CD4-positive, alpha-beta T cell treated with Interleukin-1 beta for 1 hour (primary cell): ENCODE data around the gene LRRC36.

Experiments
- DNase-seq, 2 donors: peaks; one replicate each; pipeline ENCODE4 v3.0.0-alpha.2; 2020 to 2022

Gene LRRC36

GRCh38 chr16:67294171-67294757, 32.4 kb upstream of the LRRC36 start:
- no peak for DNase-seq

- no peak for DNase-seq
Measured at GRCh38 chr16:67294938-67295361, 31.7 kb upstream of the LRRC36 start.

DNA sequence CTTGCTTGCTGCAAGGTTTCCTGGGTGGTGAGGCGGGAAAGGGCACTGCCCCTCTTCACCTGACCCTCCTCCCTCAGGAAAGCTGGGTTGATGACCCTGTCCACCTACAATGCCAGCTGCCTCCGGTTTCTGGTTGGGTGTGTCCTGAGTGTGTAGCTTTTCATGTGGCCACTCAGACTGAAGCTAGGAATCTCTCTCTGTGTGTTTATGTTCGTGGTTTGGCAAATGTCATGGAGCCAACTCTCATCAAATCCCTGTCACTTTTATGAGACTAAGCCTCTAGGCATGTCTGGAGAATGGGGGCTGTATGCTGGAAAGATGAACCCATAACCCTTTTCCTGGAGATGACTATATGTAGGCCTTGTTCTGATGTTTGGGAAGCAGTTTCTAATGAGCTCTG, 30.2 kb upstream of the LRRC36 start:
- DNase-seq: no peak

DNA sequence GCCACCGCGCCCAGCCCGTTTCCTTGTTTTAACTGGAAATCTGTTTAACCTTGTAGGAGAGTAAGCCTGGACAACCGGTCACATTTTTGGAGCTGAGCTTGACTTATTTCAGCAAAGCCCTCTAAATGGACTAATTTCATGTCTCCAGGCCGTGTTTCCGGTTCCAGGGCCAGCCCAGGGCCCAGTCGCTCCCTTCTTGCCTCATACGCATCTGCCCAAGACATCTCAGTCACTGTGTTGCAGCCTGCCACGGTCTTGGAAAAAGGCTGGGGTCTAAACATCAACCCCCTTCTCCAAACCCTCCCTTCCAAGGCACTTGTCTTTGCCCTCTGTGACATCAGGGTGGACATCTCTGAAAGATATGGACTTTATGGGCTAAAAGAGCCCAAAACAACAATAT, 28.3 kb upstream of the LRRC36 start:
- no peak for DNase-seq

GRCh38 chr16:67299269-67299668, 27.3 kb upstream of the LRRC36 start:
- DNase-seq: no peak

DNA sequence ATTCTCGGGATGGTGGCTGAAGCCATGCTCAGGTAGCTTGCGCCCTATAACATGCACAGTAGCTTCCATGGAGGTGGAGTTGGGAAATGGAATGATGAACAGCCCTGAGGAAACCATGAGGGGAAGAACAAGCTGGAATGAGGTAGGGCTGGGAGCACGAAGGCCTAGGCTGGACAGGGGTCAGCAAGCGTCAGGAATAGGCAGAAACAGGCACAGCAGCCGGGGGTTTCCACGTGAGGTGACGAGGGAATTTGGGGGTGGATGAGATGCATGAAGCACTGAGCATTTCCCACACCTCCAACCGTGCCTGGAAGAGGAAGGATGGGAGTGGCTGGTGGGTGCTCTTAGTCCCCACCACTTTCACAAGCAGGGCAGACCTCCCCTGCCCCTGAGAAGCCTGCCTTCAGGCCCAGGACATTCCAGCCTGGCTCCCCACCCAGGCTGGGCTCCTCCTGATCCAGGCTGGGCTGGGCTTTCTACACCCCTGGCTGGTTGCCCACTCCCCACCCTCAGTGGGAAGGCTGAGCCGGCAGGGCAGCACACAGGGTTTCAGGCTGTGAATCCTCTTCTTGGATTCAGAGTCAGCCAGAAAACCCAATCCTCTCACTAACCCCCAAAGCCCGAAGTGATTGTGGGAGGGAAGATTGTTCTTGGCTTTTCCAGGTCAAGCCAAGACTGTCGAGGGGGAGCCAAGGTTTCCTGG, 25.4 kb upstream of the LRRC36 start:
- no peak for DNase-seq

- no peak for DNase-seq
Measured at GRCh38 chr16:67302076-67302475, 24.5 kb upstream of the LRRC36 start.

DNA sequence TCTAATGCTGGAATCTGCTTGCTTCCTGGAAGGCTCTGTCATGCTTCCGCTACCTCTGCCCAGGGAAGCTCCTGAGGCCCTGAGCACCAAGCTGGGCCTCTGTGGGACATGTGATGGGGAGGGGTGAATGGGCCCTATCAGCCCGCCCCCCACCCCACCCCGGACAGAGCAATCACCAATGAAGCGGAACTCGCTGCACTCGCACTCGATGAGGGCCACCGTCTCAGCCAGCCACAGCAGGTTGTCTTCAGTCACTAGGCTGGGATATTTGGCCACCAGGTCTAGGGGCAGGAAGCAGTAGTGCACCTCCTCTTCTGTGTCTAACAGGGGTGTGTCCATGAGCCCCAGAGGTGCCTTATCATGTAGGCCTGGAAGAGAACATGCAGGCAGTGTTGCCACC, 23.6 kb upstream of the LRRC36 start:
- no peak for DNase-seq

- no peak for DNase-seq
Measured at GRCh38 chr16:67304020-67304419, 22.6 kb upstream of the LRRC36 start.

DNA sequence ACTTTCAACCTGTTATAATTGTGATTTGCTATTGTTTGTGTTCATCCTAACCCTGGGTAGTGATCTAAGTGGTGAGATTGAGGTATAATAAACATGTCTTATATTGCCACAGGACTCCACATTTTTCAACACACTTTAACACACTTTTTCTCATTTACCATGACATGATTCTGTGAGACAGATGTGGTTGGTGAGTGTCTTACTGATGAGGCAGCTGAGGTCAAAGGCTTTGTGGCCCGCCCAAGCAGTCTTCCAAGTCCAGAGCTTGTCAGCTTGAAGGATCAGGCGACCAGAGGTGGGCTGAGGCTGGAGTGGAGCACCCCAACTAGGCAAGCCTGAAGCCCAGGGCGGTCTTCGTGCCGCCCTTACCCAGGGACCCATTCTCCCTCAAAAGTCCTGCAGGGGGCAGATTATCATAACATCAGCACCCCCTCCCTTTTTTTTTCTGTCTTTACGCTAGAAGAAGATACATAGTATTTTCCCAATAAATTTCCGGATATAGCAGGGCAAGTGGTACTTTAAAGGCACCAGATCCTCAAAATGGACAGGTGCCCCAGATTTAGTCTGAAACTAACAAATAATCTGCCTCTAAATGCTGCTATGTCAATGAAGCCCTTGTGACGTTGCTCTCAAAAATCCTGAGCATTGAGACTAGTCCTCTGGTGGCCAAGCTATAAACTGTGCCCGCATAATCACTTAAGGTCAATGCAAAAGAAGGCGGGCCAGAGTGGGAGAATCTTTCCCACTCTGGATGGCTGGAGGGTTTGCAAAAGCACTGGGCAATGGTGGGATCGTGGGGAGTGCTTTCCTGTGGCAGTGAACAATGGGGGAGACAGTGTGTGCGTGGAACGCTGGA, 21.2 kb upstream of the LRRC36 start:
- no peak for DNase-seq

DNA sequence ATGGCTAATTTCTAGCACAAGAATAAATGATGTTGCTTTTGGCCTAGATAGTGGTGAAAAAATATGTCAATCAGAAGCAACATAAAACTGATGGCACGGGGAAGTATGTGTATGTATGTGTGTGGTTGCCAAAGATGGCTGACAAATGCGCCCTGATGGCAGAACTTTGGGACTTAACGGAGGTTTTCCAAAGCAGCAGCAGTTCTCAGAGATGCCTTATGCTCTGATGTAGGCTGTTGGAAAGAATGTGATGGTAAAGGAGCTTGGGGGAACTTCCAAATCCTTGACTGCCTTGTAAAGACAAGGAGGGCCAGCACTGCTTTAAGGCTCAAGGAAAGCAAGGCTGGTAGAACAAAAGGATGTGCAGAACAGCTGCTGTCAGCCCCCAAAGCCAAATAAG, 16.1 kb upstream of the LRRC36 start:
- DNase-seq: no peak

GRCh38 chr16:67311607-67312488, 14.8 kb upstream of the LRRC36 start:
- no peak for DNase-seq

- no peak for DNase-seq
Measured at GRCh38 chr16:67312719-67313118, 13.9 kb upstream of the LRRC36 start.

DNA sequence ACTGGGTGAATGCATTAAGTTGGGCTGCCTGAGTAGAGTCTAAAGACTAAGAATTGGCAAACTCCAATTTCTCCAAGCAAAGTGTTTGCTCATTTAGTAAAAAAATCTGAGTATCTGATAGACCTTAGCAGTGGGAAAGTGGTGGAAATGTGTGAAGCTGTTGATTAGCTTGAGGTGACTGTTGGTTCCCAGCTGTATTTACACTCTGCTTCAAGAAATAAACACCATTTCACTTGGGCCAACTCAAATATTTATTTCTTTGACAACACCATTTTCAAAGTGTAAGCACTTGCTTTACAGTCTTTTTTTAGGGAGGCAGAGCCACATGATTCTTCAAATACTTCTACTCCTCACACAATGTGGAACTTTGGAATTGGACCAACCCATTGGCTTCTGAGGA, 8.8 kb upstream of the LRRC36 start:
- DNase-seq: no peak

DNA sequence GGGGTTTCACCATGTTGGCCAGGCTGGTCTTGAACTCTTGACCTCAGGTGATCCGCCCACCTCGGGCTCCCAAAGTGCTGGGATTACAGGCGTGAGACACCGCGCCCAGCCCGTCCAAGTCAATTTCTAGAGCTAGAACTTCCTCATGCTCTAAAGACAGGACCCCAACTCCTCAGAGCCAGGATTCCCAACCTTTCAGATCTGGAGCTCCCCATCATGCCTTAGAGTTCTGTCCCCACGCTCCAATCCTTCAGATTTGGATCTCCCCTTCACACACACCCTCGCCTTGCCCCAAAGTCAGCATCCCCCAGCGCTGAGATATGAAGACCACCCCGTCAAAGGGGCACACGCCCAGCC, 522 bp upstream of the LRRC36 start:
- no peak for DNase-seq

GRCh38 chr16:67327743-67328142, 1.1 kb downstream of the LRRC36 start:
- no peak for DNase-seq

GRCh38 chr16:67329901-67330300, 3.3 kb downstream of the LRRC36 start:
- DNase-seq: no peak

GRCh38 chr16:67333315-67333714, 6.7 kb downstream of the LRRC36 start:
- DNase-seq: no peak

- no peak for DNase-seq
Measured at GRCh38 chr16:67336116-67336515, 9.5 kb downstream of the LRRC36 start.

DNA sequence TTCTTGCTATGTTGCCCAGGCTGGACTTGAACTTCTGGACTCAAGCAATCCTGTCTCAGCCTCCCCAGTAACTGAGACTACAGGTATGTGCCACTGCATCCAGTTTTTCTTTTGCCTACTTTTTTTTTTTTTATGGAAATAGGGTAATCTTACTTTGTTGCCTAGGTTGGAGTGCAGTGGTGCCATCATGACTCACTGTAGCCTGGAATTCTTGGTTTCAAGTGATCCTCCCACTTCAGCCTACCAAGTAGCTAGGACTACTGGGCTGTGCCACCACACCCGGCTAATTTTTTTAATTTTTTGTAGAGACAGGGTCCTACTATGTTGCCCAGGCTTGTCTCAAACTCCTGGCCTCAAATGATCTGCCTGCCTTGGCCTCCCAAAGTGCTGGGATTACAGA, 10.0 kb downstream of the LRRC36 start:
- DNase-seq: no peak

DNA sequence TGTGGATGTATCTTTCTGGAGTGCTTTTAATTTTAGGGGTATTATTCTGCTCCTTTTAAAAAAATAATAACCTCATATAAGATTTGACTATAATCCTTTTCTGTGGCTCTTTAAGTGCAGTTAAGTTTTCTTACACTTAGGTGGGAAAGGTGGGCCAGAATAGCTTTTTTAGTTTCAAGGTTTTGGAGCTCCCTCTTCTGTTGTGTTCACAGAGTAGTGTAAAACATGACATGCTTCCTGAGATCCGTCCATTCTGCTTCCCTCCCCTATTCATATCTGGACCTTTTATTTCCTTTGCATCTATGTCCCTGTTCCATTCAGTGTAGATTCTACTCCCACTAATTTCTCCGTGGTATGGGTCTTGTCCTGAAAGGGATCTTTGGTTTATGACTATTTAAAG, 12.8 kb downstream of the LRRC36 start:
- DNase-seq: no peak

GRCh38 chr16:67341250-67341649, 14.6 kb downstream of the LRRC36 start:
- no peak for DNase-seq

DNA sequence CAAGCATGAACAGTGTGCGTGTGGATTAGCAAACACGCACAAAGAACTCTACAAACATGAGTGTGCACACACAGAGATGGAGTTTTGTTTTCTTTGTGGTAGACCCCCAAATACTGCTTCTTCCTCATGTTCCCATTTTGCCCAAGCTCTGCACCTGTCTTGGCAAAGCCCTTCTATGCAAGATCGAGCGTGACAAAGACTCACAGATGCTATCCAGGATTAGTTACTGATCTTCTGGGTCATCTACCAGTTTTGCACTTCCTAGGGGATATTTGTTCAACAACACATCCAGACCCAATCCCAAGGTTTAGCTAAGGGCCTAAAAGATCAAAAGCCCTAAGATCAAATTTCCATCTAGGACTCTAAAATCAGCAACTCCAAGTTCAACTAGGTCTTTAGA, 16.0 kb downstream of the LRRC36 start:
- no peak for DNase-seq
